ENCODE measurements around the gene EME1. TPM values are rescaled to one million over a fixed set of nuclear protein-coding genes. Genes with fewer than 3 reads are reported as not detected.
"Not testable (repeated sequence)": the region's sequence is repeated elsewhere in the genome, so short reads cannot be mapped to it uniquely, and the experiment has no call there.

Gene EME1
- total RNA-seq, 1 donor = 4.7 TPM

DNA sequence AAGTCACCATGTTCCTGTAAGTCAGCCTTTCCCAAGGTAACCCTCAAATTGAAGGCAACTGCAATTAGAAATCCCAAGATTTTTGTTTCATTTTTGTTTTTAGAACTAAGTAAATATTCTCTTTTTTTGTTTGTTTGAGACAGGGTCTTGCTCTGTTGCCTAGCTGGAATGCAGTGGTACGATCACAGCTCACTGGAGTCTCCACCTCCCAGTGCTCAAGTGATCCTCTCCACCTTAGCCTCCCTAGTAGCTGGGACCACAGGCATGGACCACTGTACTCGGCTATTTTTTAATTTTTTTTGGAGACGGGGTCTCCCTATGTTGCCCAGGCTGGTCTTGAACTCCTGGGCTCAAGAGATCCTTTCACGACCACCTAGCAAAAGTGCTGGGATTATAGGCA, 34.9 kb downstream of the EME1 start:
- no peak for DNase-seq (ENCODE audit: low read depth)
- no peak overlapping the region for H3K4me3 ChIP-seq (ENCODE audit: low read depth, low read length)
- TF ChIP-seq, protein P1, sequence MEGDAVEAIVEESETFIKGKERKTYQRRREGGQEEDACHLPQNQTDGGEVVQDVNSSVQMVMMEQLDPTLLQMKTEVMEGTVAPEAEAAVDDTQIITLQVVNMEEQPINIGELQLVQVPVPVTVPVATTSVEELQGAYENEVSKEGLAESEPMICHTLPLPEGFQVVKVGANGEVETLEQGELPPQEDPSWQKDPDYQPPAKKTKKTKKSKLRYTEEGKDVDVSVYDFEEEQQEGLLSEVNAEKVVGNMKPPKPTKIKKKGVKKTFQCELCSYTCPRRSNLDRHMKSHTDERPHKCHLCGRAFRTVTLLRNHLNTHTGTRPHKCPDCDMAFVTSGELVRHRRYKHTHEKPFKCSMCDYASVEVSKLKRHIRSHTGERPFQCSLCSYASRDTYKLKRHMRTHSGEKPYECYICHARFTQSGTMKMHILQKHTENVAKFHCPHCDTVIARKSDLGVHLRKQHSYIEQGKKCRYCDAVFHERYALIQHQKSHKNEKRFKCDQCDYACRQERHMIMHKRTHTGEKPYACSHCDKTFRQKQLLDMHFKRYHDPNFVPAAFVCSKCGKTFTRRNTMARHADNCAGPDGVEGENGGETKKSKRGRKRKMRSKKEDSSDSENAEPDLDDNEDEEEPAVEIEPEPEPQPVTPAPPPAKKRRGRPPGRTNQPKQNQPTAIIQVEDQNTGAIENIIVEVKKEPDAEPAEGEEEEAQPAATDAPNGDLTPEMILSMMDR (IDR thresholded peaks at IDR 0.05; ENCODE audit: insufficient read depth, low read depth, low read length) = no peak

DNA sequence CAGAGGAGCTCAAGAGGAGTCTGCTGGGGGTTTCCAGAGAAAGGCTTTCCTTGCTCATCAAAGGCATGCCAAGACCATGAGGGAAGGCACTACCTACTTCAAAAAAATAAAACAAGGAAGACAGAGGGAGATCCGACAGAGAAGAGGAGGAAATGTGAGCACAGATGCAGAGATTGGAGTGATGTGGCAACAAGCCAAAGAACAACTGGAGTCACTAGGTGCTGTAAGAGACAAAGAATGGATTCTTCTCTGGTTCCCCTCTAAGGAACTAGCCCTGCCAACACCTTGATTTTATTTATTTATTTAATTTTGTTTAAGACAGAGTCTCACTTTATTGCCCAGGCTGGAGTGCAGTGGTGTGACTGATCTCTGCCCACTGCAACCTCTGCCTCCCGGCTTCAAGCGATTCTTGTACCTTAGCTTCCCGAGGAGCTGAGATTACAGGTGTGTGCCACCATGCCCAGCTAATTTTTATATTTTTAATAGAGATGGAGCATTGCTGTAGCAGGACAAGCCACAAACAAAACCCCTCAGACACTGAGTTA, 39.2 kb downstream of the EME1 start:
- H3K4me3 ChIP-seq (ENCODE audit: low read depth, low read length) = no peak overlapping the region
- TF ChIP-seq, protein P1 (IDR thresholded peaks at IDR 0.05; ENCODE audit: insufficient read depth, low read depth, low read length) = no peak
- no peak for DNase-seq (ENCODE audit: low read depth)

DNA sequence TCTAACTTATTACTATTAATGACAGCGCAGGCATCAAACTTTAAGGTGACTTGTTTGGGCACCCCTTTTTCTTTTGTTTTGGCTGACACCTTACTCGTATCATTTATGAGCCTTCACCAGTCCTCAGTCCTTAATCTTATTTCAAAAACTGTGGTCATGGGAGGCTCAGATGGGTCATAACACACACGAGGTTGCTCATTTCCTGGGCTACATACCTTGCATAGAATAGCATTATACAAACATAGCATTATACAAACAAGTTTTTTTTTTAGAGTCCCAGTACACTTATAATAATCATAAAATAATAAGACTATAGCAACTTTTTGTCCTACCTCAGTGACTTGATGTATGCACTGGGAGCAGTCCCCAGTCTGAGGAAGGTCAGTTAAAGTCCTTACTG, 41.8 kb downstream of the EME1 start:
- no peak for DNase-seq (ENCODE audit: low read depth)
- TF ChIP-seq, protein P1 (IDR thresholded peaks at IDR 0.05; ENCODE audit: insufficient read depth, low read depth, low read length) = no peak
- no peak overlapping the region for H3K4me3 ChIP-seq (ENCODE audit: low read depth, low read length)

DNA sequence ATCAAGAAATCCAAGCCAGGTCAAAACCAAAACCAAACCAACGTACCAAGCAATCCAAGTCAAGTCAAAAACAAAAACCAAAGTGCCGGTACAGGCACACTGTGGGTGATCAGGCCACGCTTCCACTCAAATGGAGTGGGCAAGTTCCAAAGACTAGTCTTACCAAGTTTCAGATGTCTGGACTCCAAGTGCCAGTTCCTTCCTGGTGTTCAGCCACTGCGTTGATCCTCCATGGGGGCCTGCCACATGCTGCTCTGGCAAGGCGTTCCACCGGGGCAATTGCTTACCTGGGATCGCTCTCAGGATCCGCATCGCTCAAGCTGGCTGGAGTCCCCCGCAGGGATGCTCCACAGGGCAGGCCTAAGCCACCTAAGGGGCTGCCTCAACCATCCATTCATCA, 46.5 kb downstream of the EME1 start:
- not testable (repeated sequence) for DNase-seq (ENCODE audit: low read depth); H3K4me3 ChIP-seq (ENCODE audit: low read depth, low read length)

DNA sequence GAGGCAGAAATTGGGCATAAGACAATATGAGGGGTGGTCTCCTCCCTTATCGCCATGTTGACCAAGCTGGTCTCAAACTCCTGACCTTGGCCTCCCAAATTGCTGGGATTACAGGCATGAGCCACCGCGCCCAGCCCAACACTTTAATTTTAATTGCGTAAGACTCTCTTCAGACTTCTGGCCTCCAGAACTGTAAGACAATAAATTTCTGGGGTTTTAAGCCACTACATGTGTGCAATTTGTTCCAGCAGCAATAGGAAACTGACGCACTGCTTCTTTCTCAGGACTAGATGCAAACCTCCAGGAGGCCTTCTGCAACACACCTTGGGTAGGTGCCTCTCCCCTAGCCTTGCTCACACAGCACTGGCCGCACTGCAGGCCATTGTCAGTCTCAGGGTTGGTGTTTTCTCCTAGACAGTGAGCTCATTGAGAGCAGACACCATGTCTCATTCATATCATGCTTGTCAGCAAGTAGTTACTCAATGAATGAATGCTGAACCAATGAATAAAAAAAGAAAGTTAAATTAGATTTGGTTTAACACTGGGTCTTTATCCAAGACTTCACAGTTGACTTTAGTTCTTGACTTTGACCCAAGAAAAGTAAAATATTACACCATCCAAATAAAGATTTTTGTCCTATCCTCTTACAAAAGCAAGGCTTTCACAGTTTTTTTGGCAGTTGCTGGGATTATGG, 47.5 kb downstream of the EME1 start:
- peak; percentile 55 for DNase-seq (ENCODE audit: low read depth)
- H3K4me3 ChIP-seq (ENCODE audit: low read depth, low read length) = no peak overlapping the region
- TF ChIP-seq, protein P1 (IDR thresholded peaks at IDR 0.05; ENCODE audit: insufficient read depth, low read depth, low read length) = no peak

DNA sequence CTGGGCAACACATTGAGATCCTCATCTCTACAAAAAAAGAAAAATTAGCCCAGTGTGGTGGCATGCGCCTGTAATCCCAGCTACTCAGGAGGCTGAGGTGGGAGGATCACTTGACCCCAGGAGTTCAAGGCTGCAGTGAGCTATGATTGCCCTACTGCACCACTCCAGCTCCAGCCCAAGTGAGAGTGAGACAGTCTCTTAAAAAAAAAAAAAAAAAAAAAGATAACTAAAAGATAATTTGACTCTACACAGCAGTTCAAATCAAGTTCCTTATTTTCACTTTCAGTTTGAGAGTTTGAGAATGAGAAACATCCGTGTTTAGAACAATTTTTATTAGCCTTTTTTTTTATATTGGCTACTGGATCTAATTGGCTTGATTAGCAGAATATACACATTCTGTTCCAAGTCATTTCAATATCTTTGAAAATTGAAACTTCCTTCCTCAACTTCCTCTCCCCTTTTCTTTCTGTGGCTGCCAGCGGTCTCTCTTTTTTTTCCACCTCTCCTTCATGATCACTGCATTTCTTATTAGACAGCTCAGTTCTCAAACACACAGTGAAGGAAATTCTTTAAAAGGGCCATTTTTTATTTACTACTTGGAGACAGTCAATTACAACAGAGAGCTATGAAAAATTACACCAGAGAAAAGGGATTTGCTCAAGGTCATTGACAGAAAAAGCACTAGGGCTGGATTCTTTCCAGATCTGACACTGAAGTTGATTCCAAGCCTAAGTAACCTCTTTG, 48.5 kb downstream of the EME1 start:
- peak overlapping the region; percentile 32 for H3K4me3 ChIP-seq (ENCODE audit: low read depth, low read length)
- peak; percentile 34 for DNase-seq (ENCODE audit: low read depth)
- TF ChIP-seq, protein P1 (IDR thresholded peaks at IDR 0.05; ENCODE audit: insufficient read depth, low read depth, low read length) = no peak

DNA sequence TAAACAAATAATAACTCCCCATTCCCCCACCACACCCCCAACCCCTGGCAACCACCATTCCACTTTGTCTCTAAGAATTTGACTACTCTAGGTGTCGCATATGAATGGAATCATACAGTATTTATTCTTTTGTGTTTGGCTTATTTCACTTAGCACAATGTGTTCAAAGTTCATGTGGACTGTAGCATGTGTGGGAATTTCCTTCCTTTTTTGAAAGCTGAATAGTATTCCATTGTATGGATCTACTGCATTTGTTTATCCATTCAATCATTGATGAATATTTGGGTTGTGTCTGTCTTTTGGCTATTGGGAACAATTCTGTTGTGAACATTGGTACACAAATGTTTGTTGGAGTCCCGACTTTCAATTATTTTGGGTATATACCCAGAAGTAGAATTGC, 49.7 kb downstream of the EME1 start:
- no peak for DNase-seq (ENCODE audit: low read depth)
- TF ChIP-seq, protein P1 (IDR thresholded peaks at IDR 0.05; ENCODE audit: insufficient read depth, low read depth, low read length) = no peak
- H3K4me3 ChIP-seq (ENCODE audit: low read depth, low read length) = no peak overlapping the region

Data from fibroblast of villous mesenchyme (primary cell).